Panc1 (cell line): ENCODE results near the gene ZNF500. TPM values are rescaled to one million over a fixed set of nuclear protein-coding genes. Genes with fewer than 3 reads are reported as not detected.

Experiments used
- ATAC-seq: fragments of 200-7000 bp; cut with Tn5 transposase; 2 replicates; pipeline ENCODE4 v1.9.1; 2020; ENCODE audit warnings: mild to moderate bottlenecking, moderate library complexity
- BruUV-seq: library from RNA; stranded (reverse); fragments of 400-500 nt; replicated peaks from 2 replicates; lab custom pipeline; 2021; lab: Mats Ljungman, UMichigan
- CTCF ChIA-PET: fragments of 300-600 bp; sonication (Branson Sonifier 250); formaldehyde crosslinking; loops from one replicate; lab custom pipeline; 2022; ENCODE audit warnings: antibody characterized with exemption; lab: Charles Lee
- POLR2A ChIA-PET: fragments of 300-600 bp; sonication (Branson Sonifier 250); formaldehyde crosslinking; loops from one replicate; lab custom pipeline; 2022; ENCODE audit warnings: antibody characterized with exemption; lab: Charles Lee
- DNase-seq: peaks from one replicate; pipeline ENCODE4 v3.0.0-alpha.2; 2010; ENCODE audit warnings: low read depth, low spot score
- H3K27ac ChIP-seq: 2 replicates; pipeline ENCODE4 v1.5.1; 2011; ENCODE audit warnings: mild to moderate bottlenecking, low read length, inconsistent platforms
- H3K27me3 ChIP-seq: fragments of 200-500 bp; sonication (Bioruptor generic); 2 replicates; pipeline ENCODE4 v1.6.0; 2014; ENCODE audit warnings: low read length, inconsistent platforms; ENCODE audit not compliant: control insufficient read depth, insufficient read depth
- H3K36me3 ChIP-seq: fragments of 200-500 bp; sonication (Bioruptor generic); 2 replicates; pipeline ENCODE4 v1.5.1; 2014; ENCODE audit warnings: inconsistent platforms, mild to moderate bottlenecking, low read length, moderate library complexity; ENCODE audit not compliant: control insufficient read depth, insufficient read depth
- H3K4me1 ChIP-seq: 2 replicates; pipeline ENCODE4 v1.5.1; 2011; ENCODE audit warnings: inconsistent platforms, mild to moderate bottlenecking, low read length, moderate library complexity; ENCODE audit not compliant: control insufficient read depth, insufficient read depth
- H3K4me3 ChIP-seq, 2 experiments: 2 replicates each; pipeline ENCODE4 v1.5.1; 2011 to 2012; ENCODE audit warnings: low read depth in 2 of 2, low read length in 2 of 2, mild to moderate bottlenecking in 2 of 2, inconsistent platforms in 1 of 2, moderate library complexity in 1 of 2
- H3K9me3 ChIP-seq: fragments of 200-500 bp; sonication (Bioruptor generic); 2 replicates; pipeline ENCODE4 v1.5.1; 2014; ENCODE audit warnings: low read depth, mild to moderate bottlenecking, inconsistent platforms, low read length, moderate library complexity; ENCODE audit not compliant: control insufficient read depth, insufficient read depth
- POLR2AphosphoS5 ChIP-seq: IDR thresholded peaks from 2 replicates; pipeline ENCODE4 v1.6.1; 2012; ENCODE audit warnings: mild to moderate bottlenecking, low read depth, low read length, moderate library complexity
- REST ChIP-seq, 2 experiments: IDR thresholded peaks; 2 replicates each; pipeline ENCODE4 v1.6.1; 2011 to 2012; ENCODE audit warnings: low read depth in 2 of 2, control low read depth in 1 of 2, low read length in 1 of 2, mild to moderate bottlenecking in 1 of 2, moderate library complexity in 1 of 2; ENCODE audit not compliant: insufficient read depth in 1 of 2
- SIN3A ChIP-seq: IDR thresholded peaks from 2 replicates; pipeline ENCODE4 v1.6.1; 2012; ENCODE audit warnings: low read depth, mild to moderate bottlenecking, low read length, moderate library complexity, borderline replicate concordance; ENCODE audit not compliant: insufficient read depth
- TCF7L2 ChIP-seq: IDR thresholded peaks from 2 replicates; pipeline ENCODE4 v1.6.1; 2011; ENCODE audit warnings: mild to moderate bottlenecking, low read depth, low read length, inconsistent platforms
- in situ Hi-C: cut with HindIII; loops from 2 replicates; pipeline ENCODE4 v1.10.0; 2016; ENCODE audit warnings: low sequenced_read_pairs, low pct_unique_long_range_greater_than_20kb
- intact Hi-C: fragments of 100-400 bp; cut with micrococcal nuclease; formaldehyde crosslinking; loops from one replicate; pipeline ENCODE4 v1.10.0; 2022; ENCODE audit not compliant: unreplicated experiment
- total RNA-seq: library from RNA; stranded (reverse); gene quantifications from one replicate; pipeline ENCODE4 v1.2.1, GENCODE V29; 2021; ENCODE audit not compliant: unreplicated experiment
- TF ChIP-seq, protein P1 (sequence below): fragments of 450-650 bp; IDR thresholded peaks from 2 replicates; pipeline ENCODE4 v1.5.1; 2017; ENCODE audit warnings: mild to moderate bottlenecking

ZNF500 gene
- total RNA-seq, 1 experiment from 2014 or later: 25.8 TPM

DNA sequence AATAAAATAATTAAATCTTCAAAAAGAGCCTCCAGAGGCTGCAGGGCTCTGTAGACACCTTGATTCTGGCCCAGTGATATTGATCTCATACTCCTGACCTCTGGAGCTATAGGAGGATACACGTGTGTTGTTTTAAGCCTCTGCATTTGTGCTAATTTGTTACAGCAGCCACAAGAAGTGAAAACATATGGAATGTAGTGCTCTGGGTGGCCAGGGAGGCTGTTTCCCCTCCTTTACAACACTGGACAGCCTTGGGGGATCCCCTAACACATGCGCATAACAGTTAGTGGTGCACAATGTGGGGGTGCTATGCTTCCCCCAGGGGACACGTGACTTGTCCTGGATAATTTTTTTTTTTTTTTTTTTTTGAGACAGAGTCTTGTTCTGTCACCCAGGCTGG lies 4.7 kb upstream of the ZNF500 start:
- no TSS peak for BruUV-seq
- ATAC-seq: no peak
- no peak for DNase-seq
- Histone ChIP-seq H3K9me3 (no peaks in the 10 kb centered on the region), H3K4me1 (peaks cover 10% of the 10 kb centered on the region), H3K36me3 (no peaks in the 10 kb centered on the region), H3K27ac (no peak overlapping the region), H3K4me3 (no peak overlapping the region), H3K27me3 (no peaks in the 10 kb centered on the region)
- ChIA-PET CTCF (no interaction called here), POLR2A (no interaction called here)
- TF ChIP-seq POLR2AphosphoS5 (no peak), TCF7L2 (no peak), REST (IDR thresholded peaks at IDR 0.05; ENCODE audit: insufficient read depth in 1 of 2, low read depth in 2 of 2, low read length in 1 of 2) (no peak), SIN3A (no peak)
- TF ChIP-seq, protein P1, sequence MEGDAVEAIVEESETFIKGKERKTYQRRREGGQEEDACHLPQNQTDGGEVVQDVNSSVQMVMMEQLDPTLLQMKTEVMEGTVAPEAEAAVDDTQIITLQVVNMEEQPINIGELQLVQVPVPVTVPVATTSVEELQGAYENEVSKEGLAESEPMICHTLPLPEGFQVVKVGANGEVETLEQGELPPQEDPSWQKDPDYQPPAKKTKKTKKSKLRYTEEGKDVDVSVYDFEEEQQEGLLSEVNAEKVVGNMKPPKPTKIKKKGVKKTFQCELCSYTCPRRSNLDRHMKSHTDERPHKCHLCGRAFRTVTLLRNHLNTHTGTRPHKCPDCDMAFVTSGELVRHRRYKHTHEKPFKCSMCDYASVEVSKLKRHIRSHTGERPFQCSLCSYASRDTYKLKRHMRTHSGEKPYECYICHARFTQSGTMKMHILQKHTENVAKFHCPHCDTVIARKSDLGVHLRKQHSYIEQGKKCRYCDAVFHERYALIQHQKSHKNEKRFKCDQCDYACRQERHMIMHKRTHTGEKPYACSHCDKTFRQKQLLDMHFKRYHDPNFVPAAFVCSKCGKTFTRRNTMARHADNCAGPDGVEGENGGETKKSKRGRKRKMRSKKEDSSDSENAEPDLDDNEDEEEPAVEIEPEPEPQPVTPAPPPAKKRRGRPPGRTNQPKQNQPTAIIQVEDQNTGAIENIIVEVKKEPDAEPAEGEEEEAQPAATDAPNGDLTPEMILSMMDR: no peak
- in situ Hi-C loops: no loop called here
- intact Hi-C loops: no loop called here

- POLR2A ChIA-PET: interaction anchor here (1.0 kb wide), 1 partner anchor 89 kb away, joined by 4 read pairs; no protein-coding TSS in a partner anchor
- Histone ChIP-seq H3K27ac (peak overlapping the region; percentile 87), H3K4me1 (peaks cover 18% of the 10 kb centered on the region), H3K36me3 (no peaks in the 10 kb centered on the region), H3K27me3 (no peaks in the 10 kb centered on the region), H3K9me3 (no peaks in the 10 kb centered on the region), H3K4me3 (peak overlapping the region; percentile 70 to 94)
- TF ChIP-seq TCF7L2: no peak
- TF ChIP-seq, protein P1: no peak
- TF ChIP-seq SIN3A: no peak
- TF ChIP-seq REST (IDR thresholded peaks at IDR 0.05; ENCODE audit: insufficient read depth in 1 of 2, low read depth in 2 of 2, low read length in 1 of 2): no peak
- no peak for TF ChIP-seq POLR2AphosphoS5
- in situ Hi-C loops (no loop called here), intact Hi-C loops (no loop called here)
- DNase-seq (no peak), ATAC-seq (no peak)
- BruUV-seq: no TSS peak
- CTCF ChIA-PET: no interaction called here
These were observed 2.3 kb upstream of the ZNF500 start for GRCh38 chr16:4769306-4769638.
